Stimulated activated CD4-positive, alpha-beta T cell treated with anti-CD3 and anti-CD28 coated beads, TNF-alpha, amount 100 ng/mL, for 48 hours (primary cell): Measurements from ENCODE around the gene SUFU.

Source experiments
- DNase-seq, 3 donors: peaks; one replicate each; pipeline ENCODE4 v3.0.0-alpha.2; 2020; ENCODE audit warnings: low read depth in 3 of 3

The SUFU gene

DNA sequence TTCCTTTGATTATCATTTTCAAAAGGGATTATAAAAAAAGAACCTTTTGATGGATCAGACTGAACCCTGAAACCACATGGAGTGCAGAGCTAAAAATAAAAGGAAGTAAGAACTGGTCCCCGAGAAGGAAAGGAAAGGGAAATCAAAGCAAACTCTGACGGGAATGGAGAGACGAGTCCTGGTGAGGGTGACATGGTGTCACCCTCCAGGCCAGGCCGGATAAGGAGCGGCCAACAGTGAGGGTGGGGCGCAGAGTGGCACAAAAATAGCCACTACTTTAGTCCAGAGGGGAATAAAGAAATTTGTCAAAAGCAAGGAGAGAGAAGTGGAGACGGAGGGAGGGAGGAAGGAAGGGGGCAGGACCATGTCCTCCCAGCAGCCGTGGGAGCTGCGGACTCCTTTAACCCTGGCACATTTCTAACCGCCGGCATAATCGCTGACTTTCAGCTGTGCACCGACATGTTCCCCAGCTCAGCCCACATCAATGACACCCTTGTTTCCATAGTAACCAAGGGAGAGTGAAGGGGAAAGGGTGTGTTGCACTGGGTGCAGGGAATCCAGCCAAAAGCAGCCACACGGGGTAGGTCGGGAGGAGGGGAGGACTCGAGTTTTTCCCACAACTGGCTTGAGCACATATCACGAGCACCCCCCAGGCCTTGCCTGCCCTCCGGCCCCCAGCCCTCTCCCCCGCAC lies 170.2 kb downstream of the SUFU start:
- peak; percentile 50 to 58 (median 56) for DNase-seq

DNA sequence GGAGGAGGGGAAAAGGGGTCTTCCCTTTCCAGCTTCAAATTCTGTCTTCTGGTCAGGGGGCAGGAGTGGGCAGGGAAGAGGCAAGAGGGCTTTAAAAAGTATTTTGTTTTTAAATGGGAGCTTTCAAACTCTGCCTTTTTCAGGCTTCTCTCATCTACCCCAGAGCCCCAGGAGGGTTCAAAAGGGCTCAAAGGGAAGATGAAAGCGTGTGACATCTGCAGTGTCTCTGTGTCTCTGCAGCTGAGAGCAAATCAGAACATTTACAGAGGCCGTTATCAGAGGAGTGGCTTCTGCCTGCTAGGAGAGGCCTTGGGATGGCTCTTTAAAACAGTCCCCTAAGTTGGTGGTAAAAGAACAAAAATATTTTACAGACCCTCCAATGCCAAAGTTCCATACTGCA lies 170.8 kb downstream of the SUFU start:
- DNase-seq: no peak

DNA sequence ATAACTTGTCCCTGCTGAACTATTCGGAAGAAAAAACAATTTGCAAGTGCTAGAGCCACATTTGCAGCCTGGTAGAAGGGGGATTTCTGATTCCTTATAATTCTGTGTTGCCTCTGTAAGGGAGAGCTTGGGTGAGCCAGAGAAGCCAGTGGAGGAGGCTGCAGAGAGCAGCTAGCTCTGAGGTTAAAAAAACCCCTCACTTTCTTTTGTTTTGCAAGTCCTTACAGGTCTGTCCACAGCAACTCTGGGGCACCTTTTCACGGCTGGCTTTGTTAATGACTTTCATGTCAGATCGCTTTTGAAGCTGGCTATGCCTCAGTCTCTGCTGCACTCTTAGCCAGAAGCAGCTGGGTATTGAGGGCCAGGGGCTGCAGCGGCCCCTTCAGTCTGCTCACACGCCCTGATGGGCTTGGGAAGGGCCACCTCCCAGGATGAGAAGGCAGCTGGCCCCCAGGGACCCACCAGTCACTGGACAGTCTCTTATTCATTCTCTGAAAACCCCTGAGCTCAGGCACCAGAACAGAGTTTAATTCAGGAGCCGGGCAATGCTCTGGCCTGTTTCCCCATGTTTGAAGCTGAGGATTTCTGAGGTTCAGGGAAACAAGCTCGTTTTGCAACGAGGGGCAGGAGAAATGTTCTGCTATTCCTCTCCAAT lies 171.4 kb downstream of the SUFU start:
- DNase-seq: no peak

DNA sequence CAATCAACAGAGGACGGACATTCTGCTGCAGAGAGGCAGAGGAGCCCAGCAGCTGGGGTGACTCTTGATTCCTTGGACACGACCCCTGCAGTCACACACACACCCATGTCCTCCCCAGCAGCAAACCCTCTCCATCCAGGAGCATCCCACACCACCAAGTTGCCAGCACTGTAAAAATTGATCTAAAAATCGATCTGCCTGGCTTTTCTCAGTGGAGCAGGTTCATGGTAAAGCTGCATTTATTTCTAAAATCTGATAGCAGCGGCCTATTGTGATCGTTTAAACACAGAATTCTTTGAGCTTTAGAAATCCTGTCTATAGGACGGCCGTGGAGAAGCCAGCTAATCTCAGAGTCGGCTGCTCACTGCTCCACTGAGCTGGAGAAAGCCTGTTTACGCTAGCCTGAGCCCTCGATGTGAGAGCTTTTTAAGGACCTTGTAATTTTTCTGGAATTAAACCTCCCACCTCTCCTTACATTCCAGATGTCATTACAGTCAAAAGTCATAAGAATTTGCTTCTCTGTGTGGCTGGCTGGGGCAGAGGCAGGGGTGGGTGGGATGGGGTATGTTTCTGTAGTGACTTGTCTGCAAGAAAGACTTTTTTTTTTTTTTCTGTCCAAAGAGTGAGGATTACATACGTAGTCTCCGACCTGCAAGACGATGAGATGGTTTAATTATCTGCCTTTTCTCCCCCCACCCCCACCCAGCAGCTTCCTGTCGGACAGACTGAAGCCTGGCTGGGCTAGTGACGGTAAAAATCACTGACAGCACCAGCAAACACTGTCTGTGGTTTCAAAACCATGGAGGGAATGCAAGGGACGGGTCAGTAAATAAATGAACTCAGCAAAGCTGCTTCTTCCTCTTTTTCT lies 172.1 kb downstream of the SUFU start:
- no peak for DNase-seq

DNA sequence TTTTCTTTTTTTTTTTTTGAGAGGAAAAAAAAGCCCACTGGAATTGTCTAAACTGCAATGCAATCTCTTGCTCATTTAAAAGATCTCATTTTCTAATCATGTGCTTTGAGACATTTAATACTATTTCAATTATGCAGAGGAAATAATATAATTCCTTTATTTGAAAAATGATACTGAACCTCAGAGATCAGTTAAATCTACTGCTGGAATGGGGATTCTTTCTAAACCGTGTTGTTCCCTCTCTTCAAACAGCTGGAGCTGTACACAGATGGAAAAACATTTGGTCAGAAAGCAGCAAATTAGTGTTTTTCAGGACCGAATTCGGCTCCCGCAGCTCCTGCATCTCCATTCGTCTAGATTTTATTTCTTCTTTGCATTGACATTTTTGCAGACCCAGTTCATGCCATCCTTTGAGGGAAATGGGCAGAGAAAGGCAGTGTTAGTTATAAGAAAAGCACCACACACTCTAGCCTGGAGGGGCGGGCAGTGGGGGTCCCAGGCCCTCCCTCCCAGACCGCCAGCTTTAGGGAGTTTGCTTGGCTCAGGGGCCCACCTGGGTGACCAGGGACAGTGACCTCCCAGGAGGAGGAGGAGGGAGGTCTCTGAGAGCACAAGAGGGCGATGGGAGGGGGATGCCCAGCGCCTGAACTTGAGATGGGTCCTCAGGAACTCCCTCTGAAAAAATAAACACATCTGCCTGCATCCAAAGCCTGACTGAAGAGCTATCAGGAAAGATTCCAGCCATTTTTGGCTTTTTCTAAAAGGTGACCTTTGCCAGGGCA lies 173.0 kb downstream of the SUFU start:
- DNase-seq: no peak

DNA sequence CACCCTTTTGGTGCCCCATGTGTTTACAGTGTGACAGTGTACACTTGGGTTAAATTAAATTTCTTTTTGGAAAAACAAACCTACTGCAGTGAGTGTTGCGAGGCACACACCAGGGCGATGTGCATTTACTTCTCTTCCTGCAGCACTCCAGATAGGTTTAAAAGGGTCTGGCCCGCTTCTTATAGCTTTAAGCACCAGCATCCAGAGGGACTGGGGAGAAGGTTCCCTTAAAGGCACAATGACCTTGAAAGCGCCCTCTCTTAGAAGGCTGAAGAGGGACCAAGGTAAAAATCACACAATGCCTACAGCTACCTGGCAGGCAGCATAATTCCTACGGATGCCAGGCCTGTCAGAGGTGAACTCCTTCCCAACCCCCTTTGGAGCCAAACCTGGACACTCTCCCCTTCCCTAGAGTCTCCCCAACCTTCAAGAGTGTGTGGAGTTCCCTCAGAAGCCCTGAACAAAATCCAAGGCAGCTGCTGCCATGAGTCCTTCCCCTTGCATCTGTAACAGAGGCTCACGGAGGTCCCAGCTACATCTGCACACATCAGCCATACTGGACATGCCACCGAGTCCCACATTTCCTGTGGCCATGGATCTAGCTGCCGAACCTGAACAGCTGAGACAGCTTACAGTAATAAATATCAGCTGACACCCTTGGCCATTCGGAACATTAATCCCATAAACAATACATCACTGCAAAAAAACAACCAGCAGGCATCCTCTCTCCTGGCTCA lies 173.7 kb downstream of the SUFU start:
- no peak for DNase-seq

DNA sequence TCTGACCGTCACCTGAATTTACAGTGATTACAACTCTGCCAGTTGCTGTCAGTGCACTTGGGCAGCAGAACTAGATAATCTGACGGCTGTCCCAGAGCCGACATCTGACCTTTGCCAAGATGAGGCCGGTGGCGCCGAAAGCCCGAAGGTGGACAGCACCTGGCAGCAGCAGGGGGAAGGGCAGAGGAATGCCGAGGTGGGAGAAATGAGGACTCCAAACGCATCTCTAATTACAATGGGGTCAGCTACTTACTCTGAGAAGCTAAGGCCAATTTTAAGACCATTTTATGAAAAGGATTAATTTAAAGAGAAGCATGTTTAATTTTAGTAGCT lies 174.3 kb downstream of the SUFU start:
- DNase-seq: no peak

DNA sequence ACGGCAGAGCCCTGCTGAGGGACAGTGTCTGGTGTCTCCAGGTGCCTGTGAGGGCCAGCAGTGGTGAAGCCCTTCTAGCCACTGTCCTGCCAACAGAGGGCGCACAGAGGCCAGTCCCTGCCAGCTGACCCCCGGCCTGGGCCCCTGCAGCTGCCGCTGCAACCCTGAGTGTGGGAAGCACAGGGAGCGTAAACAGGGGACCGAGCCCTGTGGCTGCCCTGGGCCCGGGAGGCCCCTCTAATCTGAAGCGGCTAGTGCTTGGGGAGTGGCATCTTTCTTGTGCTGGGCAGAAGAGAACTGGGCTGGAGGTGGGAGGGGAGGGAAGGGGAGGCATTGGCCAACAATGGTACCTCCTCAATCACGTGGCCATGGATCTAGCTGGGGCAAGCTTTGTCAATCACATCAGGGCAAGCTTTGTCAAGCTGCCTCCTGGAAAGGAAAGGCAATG lies 175.1 kb downstream of the SUFU start:
- no peak for DNase-seq

DNA sequence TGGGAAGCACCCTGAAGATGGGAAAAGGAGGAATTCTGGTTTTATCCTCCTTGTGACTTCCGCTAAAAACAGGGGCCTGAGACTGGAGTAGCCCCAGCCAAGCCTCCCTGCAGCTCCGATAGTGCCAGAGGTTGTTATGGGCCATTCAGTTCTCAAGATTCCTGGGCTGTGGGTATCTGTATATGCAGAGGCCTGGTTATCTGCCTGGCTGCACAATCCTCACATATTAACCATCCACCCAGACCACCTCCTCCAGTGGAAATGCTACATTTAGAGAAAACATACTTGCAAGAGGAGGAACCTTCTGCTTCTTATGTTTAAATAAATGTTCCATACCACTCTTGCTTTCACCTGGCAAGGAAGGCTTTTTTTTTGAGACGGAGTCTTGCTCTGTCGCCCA lies 175.8 kb downstream of the SUFU start:
- DNase-seq: no peak

DNA sequence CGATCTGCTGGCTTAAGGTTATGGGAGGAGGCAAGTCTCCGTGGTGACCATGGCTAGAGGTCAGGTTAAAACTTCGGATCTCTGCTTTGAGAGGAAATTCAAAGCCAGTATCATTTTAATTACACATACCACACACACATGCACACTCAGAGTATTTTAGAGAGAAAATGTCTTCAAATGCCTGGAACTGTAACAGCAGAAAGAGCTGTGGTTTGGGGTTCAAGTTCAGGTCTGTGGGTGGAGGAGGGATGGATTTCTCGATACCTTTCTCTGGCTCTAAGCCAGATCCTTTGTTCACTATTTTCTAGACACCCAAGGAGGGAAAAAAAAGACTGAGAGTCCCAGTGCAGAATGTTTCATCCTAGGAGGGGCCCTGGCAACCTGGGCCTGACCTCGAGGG lies 177.9 kb downstream of the SUFU start:
- DNase-seq: no peak

DNA sequence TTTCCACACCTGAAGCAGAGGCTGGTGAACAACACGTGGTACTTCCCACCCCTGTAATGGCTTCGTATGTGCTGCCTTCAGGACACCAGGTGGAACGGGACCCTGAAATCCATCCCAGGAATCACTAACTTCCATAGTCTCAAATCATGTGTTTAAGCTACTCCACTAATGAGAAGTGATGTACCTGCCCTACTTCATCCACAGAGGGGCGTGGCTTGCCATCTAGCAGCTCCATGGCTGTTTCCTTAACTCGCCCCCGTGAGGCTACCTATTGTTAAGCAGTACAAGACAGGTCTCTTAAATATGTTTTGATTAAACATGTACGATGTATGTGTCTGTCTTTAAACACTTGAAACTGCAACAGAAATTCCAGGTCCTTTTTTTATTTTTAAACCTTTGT lies 178.6 kb downstream of the SUFU start:
- DNase-seq: no peak

DNA sequence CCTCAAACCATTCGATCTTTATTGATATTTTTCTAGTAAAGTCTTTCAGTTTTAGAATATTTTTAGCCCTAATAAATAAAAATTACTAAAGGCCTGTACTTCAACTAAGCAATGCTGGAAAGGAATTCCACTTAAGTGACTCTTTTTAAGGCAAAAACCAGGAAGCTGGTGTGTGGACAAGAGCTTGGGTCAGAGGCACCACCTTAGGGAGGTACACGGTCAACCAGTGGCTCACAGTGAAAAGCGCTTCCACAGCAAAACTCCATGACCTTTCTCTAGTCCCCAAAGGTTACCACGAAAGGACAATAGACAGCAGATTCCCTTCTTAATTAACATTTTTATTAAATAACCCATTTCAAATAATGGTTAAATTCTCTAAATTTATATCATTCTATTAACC lies 179.2 kb downstream of the SUFU start:
- DNase-seq: no peak
